Hippocampal formation (tissue), 2 donors: ENCODE results near the gene CBARP.
A peak's percentile ranks its signal among the peaks of the same experiment; 100 is the strongest.
"Not testable (repeated sequence)": the region's sequence is repeated elsewhere in the genome, so short reads cannot be mapped to it uniquely, and the experiment has no call there.

ENCODE experiments used
- DNase-seq, 2 donors: peaks; one replicate each; lab custom pipeline; 2025; lab: John Stamatoyannopoulos, UW

Gene CBARP

GRCh38 chr19:1252821-1253513 is 15.2 kb upstream of the CBARP start:
- peak; percentile 91 to 92 for DNase-seq

- DNase-seq: peak; percentile 75 to 88
Measured at GRCh38 chr19:1252221-1252820, 14.5 kb upstream of the CBARP start.

- DNase-seq: peak in 1 of 2 donors; percentile 50
Measured at GRCh38 chr19:1251330-1252220, 13.8 kb upstream of the CBARP start.

- peak; percentile 70 to 77 for DNase-seq
Measured at GRCh38 chr19:1250437-1251260, 12.8 kb upstream of the CBARP start.

- no peak for DNase-seq
Measured at GRCh38 chr19:1249990-1250436, 12.2 kb upstream of the CBARP start.

GRCh38 chr19:1249298-1249989 is 11.6 kb upstream of the CBARP start:
- peak; percentile 91 for DNase-seq

GRCh38 chr19:1248786-1249297 is 11.0 kb upstream of the CBARP start:
- DNase-seq: peak; percentile 62 to 73

GRCh38 chr19:1248139-1248785 is 10.5 kb upstream of the CBARP start, which contains the start of gene MIDN:
MIDN (plus strand) TSS chr19:1248583; CDS start chr19:1250297, 1,714 bp downstream.
- DNase-seq: peak; percentile 53 to 73

- no peak for DNase-seq
Measured at GRCh38 chr19:1247748-1248138, 9.9 kb upstream of the CBARP start.

GRCh38 chr19:1246265-1247087 is 8.7 kb upstream of the CBARP start:
- DNase-seq: not testable (repeated sequence)

- DNase-seq: no peak
Measured at GRCh38 chr19:1245494-1246264, 7.9 kb upstream of the CBARP start.

GRCh38 chr19:1244693-1245451 is 7.1 kb upstream of the CBARP start:
- DNase-seq: no peak

GRCh38 chr19:1243768-1244692 is 6.2 kb upstream of the CBARP start:
- peak; percentile 64 to 74 for DNase-seq

GRCh38 chr19:1241417-1242095 is 3.8 kb upstream of the CBARP start, which contains the start of gene ATP5F1D:
ATP5F1D (plus strand) TSS chr19:1241751; CDS start chr19:1241851, 100 bp downstream.
- peak; percentile 85 to 93 for DNase-seq

- no peak for DNase-seq
Measured at GRCh38 chr19:1240925-1241324, 3.1 kb upstream of the CBARP start.
